HG02610 (cell line): Measurements from ENCODE around the gene SRGAP3.
A peak's percentile ranks its signal among the peaks of the same experiment; 100 is the strongest.
"Not testable (repeated sequence)": the region's sequence is repeated elsewhere in the genome, so short reads cannot be mapped to it uniquely, and the experiment has no call there.

ENCODE experiments used
- ATAC-seq: cut with Tn5 transposase; IDR thresholded peaks from one replicate; pipeline ENCODE4 v1.9.1; 2021; ENCODE audit warnings: mild to moderate bottlenecking, moderate library complexity; ENCODE audit not compliant: unreplicated experiment

Gene SRGAP3

DNA sequence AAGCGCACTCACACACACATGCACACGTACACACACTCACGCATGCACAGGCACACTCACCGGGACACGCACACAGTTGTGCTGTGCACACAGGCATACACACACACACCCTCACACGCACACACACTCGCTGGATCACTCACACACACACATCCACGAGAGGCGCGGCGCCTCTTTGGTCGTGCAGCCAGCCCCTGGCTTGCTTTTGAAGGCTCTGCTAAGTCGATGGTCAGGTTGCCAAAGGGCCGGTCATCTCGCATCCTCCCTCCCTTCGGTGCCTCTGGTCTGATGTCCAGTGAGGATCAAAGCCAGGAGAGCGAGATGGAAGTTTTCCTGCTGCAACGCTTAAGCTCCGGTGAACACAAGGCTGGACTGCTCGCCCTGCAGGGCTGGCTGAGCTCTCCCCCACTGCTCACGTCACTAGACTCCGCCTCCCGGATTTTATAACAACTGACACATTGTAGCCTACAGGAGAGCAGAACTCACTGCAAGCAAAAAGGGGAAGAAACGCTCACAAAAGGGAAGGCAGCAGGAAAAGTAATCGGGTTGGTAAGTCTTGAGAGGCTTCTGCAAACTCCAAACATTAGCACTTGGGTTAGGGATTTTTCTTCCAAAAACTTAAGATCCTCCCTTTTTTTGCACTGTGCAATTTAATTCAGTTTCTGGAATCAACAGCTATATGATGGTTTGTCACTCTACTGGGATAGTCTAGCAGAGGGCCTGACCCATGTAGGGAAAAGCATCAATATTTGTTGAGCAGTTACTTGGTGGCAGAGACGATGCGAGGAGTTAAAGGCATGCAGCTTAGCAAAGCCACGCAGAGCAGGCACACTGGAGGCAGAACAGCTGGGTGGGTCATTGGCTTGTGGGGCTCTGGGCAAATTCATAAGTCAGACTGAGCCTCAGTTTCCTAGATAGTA is at the start of gene SRGAP3:
Gene SRGAP3, minus strand, starts transcription at position 374 of the 920 bp plus-strand sequence. CDS start 695 bp downstream, outside the sequence.
- peak; percentile 99 for ATAC-seq

- no peak for ATAC-seq
Measured at GRCh38 chr3:9298236-9298635, 48.8 kb upstream of the SRGAP3 start.

DNA sequence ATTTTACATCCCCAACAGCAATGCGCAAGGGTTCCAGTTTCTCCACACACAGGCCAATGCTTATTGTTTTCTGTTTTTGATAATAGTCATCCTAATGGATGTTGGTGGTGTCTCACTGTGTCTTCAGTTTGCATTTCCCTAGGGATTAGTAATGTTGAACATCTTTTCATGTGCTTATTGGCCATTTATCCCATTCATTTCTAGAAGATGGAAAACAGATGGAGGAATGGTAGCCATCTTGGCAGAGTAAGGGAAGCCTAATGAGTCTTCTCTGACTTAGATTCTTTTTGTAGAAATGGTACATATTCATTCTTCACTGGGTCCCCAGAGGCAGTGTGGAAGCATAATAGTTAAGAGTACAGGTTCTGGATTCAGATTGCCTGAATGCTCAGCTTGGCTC is 46.8 kb upstream of the SRGAP3 start:
- no peak for ATAC-seq

DNA sequence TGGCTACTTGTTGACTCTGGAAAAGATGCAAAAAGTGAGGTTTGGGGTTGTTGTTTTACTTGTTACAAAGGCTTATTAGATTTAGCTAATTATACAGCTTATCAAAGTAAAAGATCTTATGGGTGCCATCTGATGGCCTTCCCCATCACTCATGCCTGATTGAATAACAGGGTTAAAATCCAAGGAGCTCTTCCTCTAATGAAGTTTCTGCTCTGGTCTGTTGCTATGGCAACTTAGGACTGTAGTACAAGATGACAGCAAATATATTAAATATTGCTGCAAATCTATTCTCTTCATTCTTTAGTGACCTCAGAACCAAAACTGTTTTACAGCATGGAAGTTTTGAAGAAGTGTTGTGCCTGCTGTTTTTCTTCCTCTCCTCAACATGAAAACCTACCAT is 45.6 kb upstream of the SRGAP3 start:
- no peak for ATAC-seq

- ATAC-seq: not testable (repeated sequence)
Measured at GRCh38 chr3:9293953-9294352, 44.5 kb upstream of the SRGAP3 start.

- no peak for ATAC-seq
Measured at GRCh38 chr3:9293076-9293475, 43.6 kb upstream of the SRGAP3 start.

GRCh38 chr3:9292516-9292915 is 43.1 kb upstream of the SRGAP3 start:
- no peak for ATAC-seq

DNA sequence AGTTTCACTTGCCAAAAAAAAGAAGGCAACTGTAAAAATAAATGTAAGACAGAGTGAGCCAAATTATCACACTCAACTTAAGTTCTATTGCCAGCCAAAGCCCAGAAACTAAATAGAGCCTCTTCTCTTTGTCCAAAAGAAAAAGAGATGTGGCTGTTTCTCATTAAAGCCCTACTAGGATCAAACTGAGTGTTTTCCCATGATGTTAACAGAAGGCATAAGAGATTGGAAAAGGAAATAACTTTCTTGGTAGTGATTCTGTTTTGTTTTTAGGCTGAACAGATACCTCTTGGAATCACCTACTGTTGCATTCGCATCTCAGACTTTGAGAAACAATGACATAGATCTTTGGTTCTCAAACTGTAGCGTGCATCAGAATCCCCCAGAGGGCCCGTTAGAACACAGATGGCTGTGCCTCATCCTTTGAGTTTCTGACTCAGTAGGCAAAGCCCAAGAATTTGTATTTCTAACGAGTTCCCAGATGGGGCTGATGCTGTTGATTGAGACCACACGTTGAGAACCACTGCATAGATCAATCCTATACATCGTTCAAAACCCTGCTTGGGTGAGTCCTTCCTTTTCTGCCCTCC is 42.5 kb upstream of the SRGAP3 start:
- ATAC-seq: no peak

GRCh38 chr3:9290566-9290965 is 41.1 kb upstream of the SRGAP3 start:
- ATAC-seq: no peak

GRCh38 chr3:9281533-9281932 is 32.1 kb upstream of the SRGAP3 start:
- not testable (repeated sequence) for ATAC-seq

DNA sequence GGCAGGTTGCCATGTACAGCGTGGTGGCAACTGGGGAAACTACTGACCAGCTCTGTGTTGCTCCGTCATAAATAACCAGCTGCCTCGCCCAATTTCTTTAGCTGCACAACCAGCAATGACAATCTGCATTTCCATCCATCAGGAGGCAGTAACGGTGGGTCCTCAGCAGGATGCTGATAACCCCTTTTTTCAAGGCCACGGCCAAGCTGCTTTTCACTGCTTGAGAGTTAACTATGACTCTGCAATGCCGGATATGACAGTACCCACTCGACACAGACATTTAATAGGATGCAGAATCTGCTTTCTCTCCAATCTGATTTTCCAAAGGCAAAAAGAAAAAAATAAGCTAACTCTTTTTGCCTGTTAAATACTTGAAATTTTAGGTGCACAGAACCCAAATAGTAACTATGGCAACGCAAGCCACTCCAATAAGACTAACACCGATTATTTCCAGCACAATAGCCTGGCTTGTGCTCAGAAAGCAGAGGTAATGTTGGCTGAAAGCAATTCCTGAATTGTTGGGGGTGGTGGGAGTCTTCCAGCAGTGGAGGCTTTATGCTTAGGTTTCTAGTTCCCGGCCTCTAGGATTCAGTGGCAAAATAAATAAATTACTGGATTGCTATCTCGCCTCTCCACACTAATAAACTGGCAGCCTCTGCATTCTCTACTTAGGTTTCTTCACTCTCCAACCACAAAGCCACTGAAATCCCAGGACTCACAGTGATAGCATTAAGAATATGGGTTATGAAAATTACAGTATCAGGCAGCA is 31.2 kb upstream of the SRGAP3 start:
- no peak for ATAC-seq

DNA sequence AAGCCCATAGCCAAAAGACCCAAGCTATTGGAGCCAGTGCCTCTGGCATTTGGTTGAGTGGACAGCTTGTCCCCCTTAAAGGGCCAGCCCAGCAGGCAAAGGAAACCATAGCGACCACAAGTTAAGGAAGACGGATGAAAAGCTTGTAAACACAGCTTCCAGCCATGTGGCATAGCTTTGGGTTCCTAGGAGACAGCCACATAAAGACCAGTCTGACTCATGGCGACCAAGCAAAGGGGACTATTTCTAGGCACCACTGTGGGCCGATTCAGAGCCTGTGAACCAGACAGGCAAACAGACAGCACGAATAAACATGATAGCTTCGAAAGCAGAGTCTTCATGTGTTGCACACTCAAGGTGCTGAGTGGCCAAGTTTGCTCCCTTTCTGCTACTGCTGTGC is 30.5 kb upstream of the SRGAP3 start:
- no peak for ATAC-seq

DNA sequence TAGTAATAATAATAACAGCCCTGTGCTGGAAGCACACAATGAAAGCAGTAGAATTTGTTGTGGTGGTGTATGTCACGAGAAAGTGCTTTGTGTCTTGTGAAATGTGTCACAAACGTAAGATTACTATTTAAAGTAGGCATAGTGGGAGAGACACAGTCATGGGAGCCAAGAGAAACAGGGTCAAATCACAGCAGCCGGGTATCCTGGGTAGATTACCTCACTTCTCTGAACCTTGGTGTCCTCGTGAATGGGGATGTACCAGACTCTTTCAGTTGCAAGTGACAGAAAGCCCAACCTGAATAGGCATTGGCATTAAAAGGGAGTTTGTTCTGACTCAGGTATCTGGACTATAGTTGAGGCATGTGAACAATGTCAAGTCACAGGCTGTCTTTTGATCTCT is 29.1 kb upstream of the SRGAP3 start:
- ATAC-seq: peak; percentile 58

DNA sequence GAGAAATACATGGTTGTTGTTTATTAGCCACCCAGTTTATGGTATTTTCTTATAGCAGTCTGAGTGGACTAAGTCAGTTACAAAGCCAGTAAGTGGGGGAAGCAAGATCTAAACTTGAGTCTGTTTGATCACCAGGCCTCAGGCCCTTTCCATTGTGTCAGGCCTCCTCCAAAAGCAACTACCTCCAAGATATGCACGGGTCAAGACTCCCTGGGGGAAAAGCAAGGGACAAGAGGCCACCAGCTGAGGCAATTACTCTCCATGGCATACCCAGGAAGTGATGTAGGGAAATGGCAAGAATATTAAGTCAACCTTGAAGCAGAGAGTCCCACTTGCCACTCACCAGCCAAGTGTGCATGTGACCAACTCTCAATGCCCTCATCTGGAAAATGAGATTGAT is 28.6 kb upstream of the SRGAP3 start:
- ATAC-seq: peak; percentile 11

DNA sequence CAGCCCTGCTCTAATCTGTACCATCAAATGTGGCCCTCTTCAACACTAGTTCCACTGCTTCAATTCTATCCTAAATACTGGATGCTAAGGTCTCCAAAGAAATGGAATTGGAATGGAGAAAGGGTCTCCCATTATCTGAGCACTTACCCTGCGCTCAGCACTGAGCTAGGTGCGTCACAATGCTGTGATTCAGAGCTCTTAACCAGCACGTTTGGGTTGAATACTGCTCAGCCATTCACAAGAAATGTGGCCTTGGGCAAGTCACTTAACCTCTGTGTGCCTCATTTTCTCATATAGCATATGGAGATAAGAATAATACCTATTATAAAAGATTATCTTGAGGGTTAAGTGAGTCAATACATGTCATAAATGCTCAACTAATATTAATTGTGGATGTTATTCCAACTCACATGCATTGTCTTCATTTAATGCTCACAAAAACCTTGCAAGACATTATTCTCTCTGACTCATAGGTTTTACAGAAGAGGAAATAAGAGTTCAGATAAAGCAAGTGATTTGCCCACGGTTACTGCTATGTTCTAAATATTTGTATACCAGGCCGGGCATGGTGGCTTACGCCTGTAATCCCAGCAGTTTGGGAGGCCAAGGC is 27.4 kb upstream of the SRGAP3 start:
- ATAC-seq: no peak

DNA sequence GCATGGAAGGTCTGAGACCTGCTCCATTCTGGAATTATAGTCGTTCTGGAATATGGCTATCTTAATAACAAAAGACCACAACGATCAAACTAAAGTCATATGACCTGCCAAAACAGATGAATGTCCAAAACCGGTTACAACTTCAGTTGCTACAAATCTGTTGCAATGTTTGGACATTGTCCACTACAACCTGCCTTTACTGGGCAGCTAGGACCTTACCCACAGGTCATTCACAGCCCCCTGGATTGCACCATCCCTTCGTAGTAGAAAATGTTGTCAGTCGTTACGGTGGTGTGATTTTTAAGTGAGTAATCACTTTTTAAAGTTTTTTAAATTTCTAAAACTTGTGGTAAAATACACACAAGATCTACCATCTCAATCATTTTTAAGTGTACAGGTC is 22.5 kb upstream of the SRGAP3 start:
- no peak for ATAC-seq

DNA sequence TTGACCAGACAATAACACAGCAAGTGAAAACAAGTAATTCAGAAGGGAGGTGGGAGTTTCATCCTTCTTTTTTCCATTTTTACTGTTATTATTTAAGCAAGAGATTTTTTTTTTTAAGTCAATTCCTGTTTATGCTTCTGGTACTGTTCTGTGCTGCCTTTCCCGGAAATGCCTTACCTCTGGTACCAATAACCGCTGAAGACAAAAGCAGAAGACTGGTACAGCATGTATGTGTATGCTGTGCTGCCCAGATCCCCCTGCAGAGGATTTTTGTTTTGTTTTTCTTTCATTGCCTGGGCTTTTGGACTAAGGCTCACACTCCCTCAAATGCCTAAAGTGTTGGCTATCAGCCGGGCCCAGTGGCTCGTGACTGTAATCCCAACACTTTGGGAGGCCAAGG is 21.3 kb upstream of the SRGAP3 start:
- ATAC-seq: no peak

DNA sequence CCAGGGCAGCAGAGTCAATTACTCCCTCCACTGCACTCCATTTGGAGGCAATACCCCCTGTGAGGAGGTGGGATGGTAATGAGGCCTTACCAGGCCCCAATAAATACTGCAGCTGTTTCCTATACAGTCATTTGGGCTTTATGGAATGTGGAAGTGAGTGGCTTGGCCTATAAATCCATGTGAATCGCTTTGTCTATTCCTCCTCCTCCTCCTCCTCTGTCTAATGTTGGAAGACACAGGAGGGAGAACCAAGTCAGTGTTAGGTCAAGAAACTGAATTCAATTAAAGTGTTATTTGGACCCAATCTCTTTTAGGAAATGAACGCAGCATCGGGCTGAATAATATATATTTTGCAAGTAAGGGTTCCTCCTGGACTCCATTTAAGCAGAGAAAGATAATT is 17.3 kb upstream of the SRGAP3 start:
- no peak for ATAC-seq

DNA sequence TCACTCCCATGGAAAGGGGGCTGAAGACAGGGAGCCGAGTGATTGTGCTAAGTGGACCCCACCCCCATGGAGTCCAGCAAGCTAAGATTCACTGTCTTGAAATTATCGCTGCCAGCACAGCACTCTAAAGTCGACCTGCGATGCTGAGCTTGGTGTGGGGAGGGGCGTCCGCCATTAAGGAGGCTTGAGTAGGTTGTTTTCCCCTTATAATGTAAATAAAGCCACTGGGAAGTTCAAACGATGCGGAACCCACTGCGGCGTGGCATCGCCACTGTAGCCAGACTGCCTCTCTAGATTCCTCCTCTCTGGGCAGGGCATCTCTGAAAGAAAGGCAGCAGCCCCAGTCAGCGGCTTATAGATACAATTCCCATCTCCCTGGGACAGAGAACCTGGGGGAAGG is 10.9 kb upstream of the SRGAP3 start:
- no peak for ATAC-seq

DNA sequence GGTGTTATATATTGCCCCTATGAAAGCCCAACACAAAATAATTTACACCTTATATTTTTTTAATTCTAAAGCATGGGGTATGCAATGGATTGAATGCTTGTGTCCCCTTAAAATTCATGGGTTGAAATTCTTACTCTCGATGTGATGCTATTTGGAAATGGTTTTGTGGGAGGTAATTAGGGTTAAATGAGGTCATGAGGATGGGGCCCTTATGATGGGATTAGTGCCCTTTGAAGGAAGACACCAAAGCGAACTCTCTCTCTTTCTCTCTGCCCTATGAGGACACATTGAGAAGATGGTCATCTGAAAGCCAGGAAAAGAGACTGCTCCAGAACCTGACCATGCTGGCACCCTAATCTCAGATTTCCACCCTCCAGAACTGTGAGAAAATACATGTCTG is 7.6 kb upstream of the SRGAP3 start:
- no peak for ATAC-seq

GRCh38 chr3:9255976-9256375 is 6.5 kb upstream of the SRGAP3 start:
- ATAC-seq: no peak
